Neutrophil (primary cell): ENCODE results near the gene SETD4.
"Not testable (repeated sequence)": the region's sequence is repeated elsewhere in the genome, so short reads cannot be mapped to it uniquely, and the experiment has no call there.

ENCODE experiments used
- H3K27ac ChIP-seq: fragments of 200-600 bp; sonication (generic); 2 replicates; pipeline ENCODE4 v1.5.1; 2016; ENCODE audit warnings: mild to moderate bottlenecking, moderate library complexity
- H3K27me3 ChIP-seq: fragments of 200-600 bp; sonication (generic); 2 replicates; pipeline ENCODE4 v1.6.0; 2016; ENCODE audit warnings: mild to moderate bottlenecking
- H3K36me3 ChIP-seq: fragments of 200-600 bp; sonication (generic); 2 replicates; pipeline ENCODE4 v1.5.1; 2017
- H3K4me1 ChIP-seq, 2 experiments: fragments of 200-600 bp in 1 of 2; sonication (generic) in 1 of 2; 1 replicate in 1 of 2; 2 replicates in 1 of 2; pipeline versions ENCODE4 v1.5.1 to v1.6.1; 2013 to 2016; ENCODE audit warnings: low read depth in 1 of 2, low read length in 1 of 2, mild to moderate bottlenecking in 1 of 2, moderate library complexity in 1 of 2; ENCODE audit not compliant: control insufficient read depth in 1 of 2, insufficient read depth in 1 of 2
- H3K4me3 ChIP-seq, 2 experiments: fragments of 200-600 bp in 1 of 2; sonication (generic) in 1 of 2; 1 replicate in 1 of 2; 2 replicates in 1 of 2; pipeline ENCODE4 v1.5.1; 2013 to 2016; ENCODE audit warnings: low read depth in 1 of 2, low read length in 1 of 2, mild to moderate bottlenecking in 1 of 2, moderate library complexity in 1 of 2
- H3K9me3 ChIP-seq: fragments of 200-600 bp; sonication (generic); 2 replicates; pipeline ENCODE4 v1.5.1; 2016
- CTCF ChIP-seq: fragments of 200-600 bp; sonication (generic); IDR thresholded peaks from 2 replicates; pipeline ENCODE4 v1.5.1; 2016; ENCODE audit warnings: antibody characterized with exemption

The SETD4 gene

GRCh38 chr21:36100971-36101641, 40.8 kb upstream of the SETD4 start:
- no peaks in the 10 kb centered on the region for H3K4me1 ChIP-seq
- H3K4me3 ChIP-seq = no peak overlapping the region
- no peaks in the 10 kb centered on the region for H3K9me3 ChIP-seq
- TF ChIP-seq CTCF = no peak
- H3K36me3 ChIP-seq = no peaks in the 10 kb centered on the region
- H3K27me3 ChIP-seq = peaks cover 37% of the 10 kb centered on the region
- H3K27ac ChIP-seq = no peak overlapping the region

GRCh38 chr21:36099695-36100211, 39.4 kb upstream of the SETD4 start:
- not testable (repeated sequence) for H3K4me3 ChIP-seq, H3K4me1 ChIP-seq, H3K27ac ChIP-seq, H3K9me3 ChIP-seq, H3K36me3 ChIP-seq
- peaks cover 24% of the 10 kb centered on the region for H3K27me3 ChIP-seq

- Histone ChIP-seq H3K4me3 (no peak overlapping the region), H3K4me1 (no peaks in the 10 kb centered on the region), H3K27ac (no peak overlapping the region), H3K9me3 (peaks cover 1% of the 10 kb centered on the region), H3K27me3 (peaks cover 16% of the 10 kb centered on the region), H3K36me3 (no peaks in the 10 kb centered on the region)
- no peak for TF ChIP-seq CTCF
These were observed 38.7 kb upstream of the SETD4 start for GRCh38 chr21:36099000-36099399.

GRCh38 chr21:36098182-36098532, 37.8 kb upstream of the SETD4 start:
- H3K4me1 ChIP-seq = no peaks in the 10 kb centered on the region
- H3K4me3 ChIP-seq = no peak overlapping the region
- H3K36me3 ChIP-seq = no peaks in the 10 kb centered on the region
- H3K27me3 ChIP-seq = peaks cover 8% of the 10 kb centered on the region
- no peak overlapping the region for H3K27ac ChIP-seq
- H3K9me3 ChIP-seq = peaks cover 9% of the 10 kb centered on the region
- no peak for TF ChIP-seq CTCF

GRCh38 chr21:36097427-36098181, 37.3 kb upstream of the SETD4 start:
- H3K27ac ChIP-seq = no peak overlapping the region
- peaks cover 15% of the 10 kb centered on the region for H3K9me3 ChIP-seq
- TF ChIP-seq CTCF = no peak

More at GRCh38 chr21:36097427-36098181, 37.3 kb upstream of the SETD4 start:
- H3K4me3 ChIP-seq = no peak overlapping the region
- H3K36me3 ChIP-seq = no peaks in the 10 kb centered on the region
- H3K27me3 ChIP-seq = peaks cover 4% of the 10 kb centered on the region
- no peaks in the 10 kb centered on the region for H3K4me1 ChIP-seq
